Upper lobe of left lung (tissue), 4 donors: ENCODE results near the gene GRIK2.

ENCODE experiments used
- CTCF ChIP-seq, 6 experiments: fragments of 450-650 bp in 4 of 6; fragments of 200-600 bp in 2 of 6; sonication (generic) in 2 of 6; IDR thresholded peaks; one replicate each; pipeline ENCODE4 v1.5.1; 2016 to 2019; ENCODE audit warnings: antibody characterized with exemption in 6 of 6
- EP300 ChIP-seq, 4 donors: sonication (generic); formaldehyde crosslinking; IDR thresholded peaks; one replicate each; pipeline ENCODE4 v1.5.1; 2017; ENCODE audit warnings: antibody characterized with exemption in 4 of 4, control low read depth in 2 of 4

DNA sequence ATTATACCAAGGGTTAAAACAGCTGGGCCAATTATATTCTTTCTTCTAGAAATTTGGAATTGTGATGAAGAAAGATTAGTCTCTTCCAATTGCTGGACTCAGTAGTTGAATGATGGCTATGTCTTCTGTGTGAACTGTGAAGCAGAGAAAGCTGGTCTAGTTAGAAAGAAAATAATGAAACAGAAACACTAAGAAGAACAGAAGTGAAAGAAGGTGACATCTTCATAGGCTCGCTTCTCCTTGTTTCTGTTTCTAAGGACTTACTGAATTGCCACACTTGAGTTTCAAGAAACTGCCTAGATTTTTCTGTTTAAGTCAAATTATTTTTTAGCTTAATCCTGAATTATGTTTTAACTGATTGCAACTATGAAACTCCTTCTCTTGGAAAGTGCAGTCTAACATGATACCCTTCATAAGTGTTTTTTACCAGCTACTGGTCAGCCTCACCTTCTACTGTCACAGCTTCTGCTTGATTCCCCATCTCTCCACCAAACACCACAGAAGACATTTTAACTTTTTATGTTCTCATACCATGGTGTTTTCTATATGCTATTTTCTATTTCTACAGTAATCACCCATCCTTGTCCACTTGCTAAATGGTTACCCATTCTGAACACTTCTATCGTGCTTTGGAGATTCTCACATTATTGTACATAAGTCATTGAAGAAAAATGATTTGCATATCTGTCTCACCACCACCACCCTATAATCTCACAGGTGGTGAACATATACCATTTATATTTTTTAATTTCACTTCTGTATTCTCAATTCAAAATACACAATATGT lies 268.8 kb downstream of the GRIK2 start:
- TF ChIP-seq CTCF (IDR thresholded peaks at IDR 0.05) (no peak), EP300 (IDR thresholded peaks at IDR 0.05) (no peak)
